Astrocyte (in vitro differentiated cells and primary cell): ENCODE measurements around the gene PLN.

Source experiments
- EZH2 ChIP-seq: IDR thresholded peaks from 2 replicates; pipeline ENCODE4 v1.6.1; 2012; ENCODE audit warnings: mild to moderate bottlenecking, low read length, inconsistent platforms; ENCODE audit not compliant: insufficient read depth
- TF ChIP-seq, protein P1 (sequence below): IDR thresholded peaks from 2 replicates; pipeline ENCODE4 v1.5.1; 2011; ENCODE audit warnings: low read depth, mild to moderate bottlenecking, inconsistent platforms, low read length, moderate library complexity; ENCODE audit not compliant: insufficient read depth

DNA sequence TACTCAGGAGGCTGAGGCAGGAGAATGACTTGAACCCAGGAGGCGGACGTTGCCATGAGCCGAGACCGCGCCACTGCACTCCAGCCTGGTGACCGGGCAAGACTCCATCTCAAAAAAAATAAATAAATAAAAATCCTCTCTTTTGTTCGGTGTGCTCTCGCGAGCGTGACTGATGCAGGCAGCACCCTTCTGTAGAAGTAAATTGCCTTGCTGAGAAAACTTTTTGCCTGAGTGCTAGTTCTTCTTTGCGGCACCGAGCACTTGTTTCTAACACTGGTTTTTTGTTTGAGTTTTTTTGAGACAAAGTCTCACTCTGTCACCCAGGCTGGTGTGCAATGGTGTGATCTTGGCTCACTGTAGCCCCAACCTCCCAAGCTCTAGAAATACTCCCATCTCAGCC lies 30.5 kb downstream of the PLN start:
- TF ChIP-seq, protein P1, sequence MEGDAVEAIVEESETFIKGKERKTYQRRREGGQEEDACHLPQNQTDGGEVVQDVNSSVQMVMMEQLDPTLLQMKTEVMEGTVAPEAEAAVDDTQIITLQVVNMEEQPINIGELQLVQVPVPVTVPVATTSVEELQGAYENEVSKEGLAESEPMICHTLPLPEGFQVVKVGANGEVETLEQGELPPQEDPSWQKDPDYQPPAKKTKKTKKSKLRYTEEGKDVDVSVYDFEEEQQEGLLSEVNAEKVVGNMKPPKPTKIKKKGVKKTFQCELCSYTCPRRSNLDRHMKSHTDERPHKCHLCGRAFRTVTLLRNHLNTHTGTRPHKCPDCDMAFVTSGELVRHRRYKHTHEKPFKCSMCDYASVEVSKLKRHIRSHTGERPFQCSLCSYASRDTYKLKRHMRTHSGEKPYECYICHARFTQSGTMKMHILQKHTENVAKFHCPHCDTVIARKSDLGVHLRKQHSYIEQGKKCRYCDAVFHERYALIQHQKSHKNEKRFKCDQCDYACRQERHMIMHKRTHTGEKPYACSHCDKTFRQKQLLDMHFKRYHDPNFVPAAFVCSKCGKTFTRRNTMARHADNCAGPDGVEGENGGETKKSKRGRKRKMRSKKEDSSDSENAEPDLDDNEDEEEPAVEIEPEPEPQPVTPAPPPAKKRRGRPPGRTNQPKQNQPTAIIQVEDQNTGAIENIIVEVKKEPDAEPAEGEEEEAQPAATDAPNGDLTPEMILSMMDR, result no peak
- no peak for TF ChIP-seq EZH2
